Amygdala (tissue), 56 donors: ENCODE results near the gene TMEM217.
A peak's percentile ranks its signal among the peaks of the same experiment; 100 is the strongest.
"Not testable (repeated sequence)": the region's sequence is repeated elsewhere in the genome, so short reads cannot be mapped to it uniquely, and the experiment has no call there.

Source experiments
- DNase-seq, 56 donors: peaks; one replicate each; lab custom pipeline; 2025; lab: John Stamatoyannopoulos, UW

TMEM217 gene

GRCh38 chr6:37257634-37258404 lies at the start of gene TMEM217, which contains the start of gene TBC1D22B:
TSS of gene TMEM217 (minus strand) at chr6:37258144. CDS start at chr6:37219030, 39,114 bp downstream.
TSS of gene TBC1D22B (plus strand) at chr6:37257772. CDS start at chr6:37257918, 146 bp downstream.
- peak; percentile 44 to 98 (median 92) for DNase-seq

GRCh38 chr6:37307484-37307883 lies 49.5 kb upstream of the TMEM217 start:
- not testable (repeated sequence) for DNase-seq

GRCh38 chr6:37306624-37307222 lies 48.8 kb upstream of the TMEM217 start:
- no peak for DNase-seq

- no peak for DNase-seq
These were observed 48.0 kb upstream of the TMEM217 start for GRCh38 chr6:37305841-37306425.

GRCh38 chr6:37304766-37305165 lies 46.8 kb upstream of the TMEM217 start:
- peak in 2 of 56 donors; percentile 7 to 22 for DNase-seq

GRCh38 chr6:37303891-37304503 lies 46.1 kb upstream of the TMEM217 start:
- peak in 6 of 56 donors; percentile 4 to 51 (median 14) for DNase-seq

- DNase-seq = no peak
These were observed 45.2 kb upstream of the TMEM217 start for GRCh38 chr6:37303091-37303660.

GRCh38 chr6:37302086-37302686 lies 44.2 kb upstream of the TMEM217 start:
- no peak for DNase-seq

GRCh38 chr6:37299990-37300389 lies 42.0 kb upstream of the TMEM217 start:
- DNase-seq = no peak

GRCh38 chr6:37298958-37299357 lies 41.0 kb upstream of the TMEM217 start:
- no peak for DNase-seq

GRCh38 chr6:37297637-37298036 lies 39.7 kb upstream of the TMEM217 start:
- not testable (repeated sequence) for DNase-seq

- no peak for DNase-seq
These were observed 35.5 kb upstream of the TMEM217 start for GRCh38 chr6:37293426-37293825.

- no peak for DNase-seq
These were observed 32.0 kb upstream of the TMEM217 start for GRCh38 chr6:37289931-37290330.

- DNase-seq = no peak
These were observed 30.3 kb upstream of the TMEM217 start for GRCh38 chr6:37288247-37288646.

GRCh38 chr6:37287519-37288157 lies 29.7 kb upstream of the TMEM217 start:
- DNase-seq = no peak

GRCh38 chr6:37285861-37286311 lies 27.9 kb upstream of the TMEM217 start:
- no peak for DNase-seq

- DNase-seq = no peak
These were observed 26.8 kb upstream of the TMEM217 start for GRCh38 chr6:37284781-37285180.

GRCh38 chr6:37283671-37284151 lies 25.8 kb upstream of the TMEM217 start:
- peak in 46 of 56 donors; percentile 3 to 76 (median 33) for DNase-seq

- DNase-seq = peak in 6 of 56 donors; percentile 4 to 44 (median 38)
These were observed 25.3 kb upstream of the TMEM217 start for GRCh38 chr6:37283268-37283667.
